OCI-LY7 (cell line): ENCODE data around the gene JMJD4. TPM values are rescaled to one million over a fixed set of nuclear protein-coding genes. Genes with fewer than 3 reads are reported as not detected.

ENCODE experiments used
- BruUV-seq: library from RNA; stranded (reverse); fragments of 400-500 nt; replicated peaks from 2 replicates; lab custom pipeline; 2021; lab: Mats Ljungman, UMichigan
- CTCF ChIA-PET: fragments of 300-600 bp; sonication (Branson Sonifier 250); formaldehyde crosslinking; loops from one replicate; lab custom pipeline; 2022; ENCODE audit warnings: antibody characterized with exemption; ENCODE audit not compliant: unreplicated experiment; lab: Charles Lee
- POLR2A ChIA-PET: fragments of 300-600 bp; sonication (Branson Sonifier 250); formaldehyde crosslinking; loops from one replicate; lab custom pipeline; 2022; ENCODE audit warnings: antibody characterized with exemption; lab: Charles Lee
- DNase-seq: peaks from one replicate; pipeline ENCODE4 v3.0.0-alpha.2; 2015; ENCODE audit warnings: low spot score
- H2AFZ ChIP-seq: fragments of 200-600 bp; sonication (generic), shearing (Covaris generic); 2 replicates; pipeline ENCODE4 v1.6.1; 2014; ENCODE audit warnings: mild to moderate bottlenecking, antibody characterized with exemption, low read length, moderate library complexity
- H3K27ac ChIP-seq: fragments of 200-600 bp; sonication (generic); 2 replicates; pipeline ENCODE4 v1.5.1; 2014; ENCODE audit warnings: mixed run types, low read depth, mild to moderate bottlenecking, moderate library complexity, low read length, inconsistent platforms; ENCODE audit not compliant: poor library complexity, severe bottlenecking
- H3K36me3 ChIP-seq: fragments of 200-600 bp; sonication (generic); 2 replicates; pipeline ENCODE4 v1.6.1; 2014; ENCODE audit warnings: mild to moderate bottlenecking, antibody characterized with exemption, low read length, moderate library complexity, mixed read lengths; ENCODE audit not compliant: insufficient read depth
- H3K4me1 ChIP-seq: fragments of 200-600 bp; sonication (generic); 2 replicates; pipeline ENCODE4 v1.5.1; 2014; ENCODE audit warnings: mild to moderate bottlenecking, low read length; ENCODE audit not compliant: insufficient read depth, poor library complexity, severe bottlenecking
- H3K4me2 ChIP-seq: fragments of 200-600 bp; sonication (generic); 2 replicates; pipeline ENCODE4 v1.6.1; 2014; ENCODE audit warnings: mild to moderate bottlenecking, low read length
- H3K4me3 ChIP-seq: fragments of 200-600 bp; sonication (generic); 2 replicates; pipeline ENCODE4 v1.5.1; 2014; ENCODE audit warnings: mild to moderate bottlenecking, low read depth, low read length; ENCODE audit not compliant: poor library complexity, severe bottlenecking
- H3K79me2 ChIP-seq: fragments of 200-600 bp; sonication (generic); 2 replicates; pipeline ENCODE4 v1.6.1; 2016; ENCODE audit warnings: low read depth, mild to moderate bottlenecking, low read length, moderate library complexity, mixed read lengths; ENCODE audit not compliant: insufficient read depth
- H3K9me2 ChIP-seq: fragments of 200-600 bp; sonication (generic); 2 replicates; pipeline ENCODE4 v1.6.1; 2016; ENCODE audit warnings: mild to moderate bottlenecking, low read length, mixed read lengths; ENCODE audit not compliant: insufficient read depth
- H3K9me3 ChIP-seq: fragments of 200-600 bp; sonication (generic); 2 replicates; pipeline ENCODE4 v1.6.1; 2014; ENCODE audit warnings: mild to moderate bottlenecking, mixed run types, low read length, mixed read lengths
- H4K20me1 ChIP-seq: fragments of 200-600 bp; sonication (generic); 2 replicates; pipeline ENCODE4 v1.6.1; 2014; ENCODE audit warnings: mild to moderate bottlenecking, antibody characterized with exemption, low read length, moderate library complexity, mixed read lengths; ENCODE audit not compliant: insufficient read depth
- EZH2phosphoT487 ChIP-seq: fragments of 200-600 bp; sonication (generic); IDR thresholded peaks from 2 replicates; pipeline ENCODE4 v1.6.1; 2018; ENCODE audit warnings: low read depth, borderline replicate concordance, mild to moderate bottlenecking, mixed run types, antibody characterized with exemption, low read length, moderate library complexity, mixed read lengths
- intact Hi-C: fragments of 100-400 bp; cut with micrococcal nuclease; formaldehyde crosslinking; loops from one replicate; pipeline ENCODE4 v1.10.0; 2022; ENCODE audit not compliant: unreplicated experiment
- total RNA-seq, 2 experiments: library from RNA; depleted of rRNA in 1 of 2; stranded (reverse); fragments of >200 nt in 1 of 2; shearing (Covaris generic) in 1 of 2; gene quantifications; 2 replicates each; pipeline ENCODE4 v1.2.3, GENCODE V29; 2014 to 2022
- TF ChIP-seq, protein P1 (sequence below): fragments of 200-600 bp; sonication (generic); conservative IDR thresholded peaks from 2 replicates; pipeline ENCODE4 v1.5.1; 2014; ENCODE audit warnings: mild to moderate bottlenecking, antibody characterized with exemption, low read length, moderate library complexity, mixed read lengths

Gene JMJD4
- total RNA-seq, 2 experiments from 2014 or later, result 27.8 to 41.8 TPM

DNA sequence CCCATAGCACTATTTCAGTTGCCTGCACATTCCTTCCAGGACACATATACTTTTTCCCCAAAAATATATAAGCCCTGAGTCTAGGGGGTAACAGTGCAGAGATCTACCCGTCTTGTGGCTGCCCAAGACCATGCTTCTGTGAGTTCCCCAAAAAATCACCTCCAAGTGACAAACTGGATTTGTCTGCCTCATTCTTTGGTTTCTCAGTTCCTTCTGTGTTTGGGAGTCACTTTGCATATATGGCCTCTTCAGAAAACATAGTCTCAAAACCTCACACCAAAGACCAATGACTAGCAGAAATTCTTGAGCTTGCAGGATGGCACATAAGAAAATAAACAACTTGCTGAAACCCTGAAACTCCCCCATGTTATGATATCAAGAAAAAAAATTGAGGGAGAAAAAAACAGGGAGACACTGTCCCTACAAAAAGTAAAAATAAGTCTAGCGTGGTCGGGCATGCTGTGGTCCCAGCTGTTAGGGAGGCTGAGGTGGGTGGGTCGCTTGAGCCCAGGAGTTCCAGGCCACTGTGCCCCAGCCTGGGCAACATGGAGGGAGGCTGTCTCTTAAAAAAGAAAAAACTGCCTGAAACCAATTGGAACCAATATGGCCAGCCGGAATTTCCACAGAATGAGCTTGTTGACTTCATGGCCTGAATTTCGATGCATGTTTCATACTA, 8.0 kb downstream of the JMJD4 start:
- DNase-seq, result no peak
- Histone ChIP-seq H2AFZ (no peak overlapping the region), H3K4me1 (peaks cover 31% of the 10 kb centered on the region), H3K4me3 (no peak overlapping the region), H3K79me2 (no peaks in the 10 kb centered on the region), H3K36me3 (peaks cover 11% of the 10 kb centered on the region; the same call in 1 of the 2 replicates), H3K4me2 (peak overlapping the region; percentile 75), H3K9me3 (no peaks in the 10 kb centered on the region), H3K27ac (no peak overlapping the region), H4K20me1 (no peaks in the 10 kb centered on the region), H3K9me2 (no peaks in the 10 kb centered on the region)
- ChIA-PET CTCF (no interaction called here), POLR2A (interaction anchor here (0.7 kb wide), 1 partner anchor 14 kb away, joined by 3 read pairs; no protein-coding TSS in a partner anchor)
- intact Hi-C loops, result loop anchor here (5.0 kb wide), 3 partner anchors 60 to 245 kb away; partner anchors contain the start of gene ZNF678
- BruUV-seq, result no TSS peak
- no peak for TF ChIP-seq EZH2phosphoT487
- TF ChIP-seq, protein P1, sequence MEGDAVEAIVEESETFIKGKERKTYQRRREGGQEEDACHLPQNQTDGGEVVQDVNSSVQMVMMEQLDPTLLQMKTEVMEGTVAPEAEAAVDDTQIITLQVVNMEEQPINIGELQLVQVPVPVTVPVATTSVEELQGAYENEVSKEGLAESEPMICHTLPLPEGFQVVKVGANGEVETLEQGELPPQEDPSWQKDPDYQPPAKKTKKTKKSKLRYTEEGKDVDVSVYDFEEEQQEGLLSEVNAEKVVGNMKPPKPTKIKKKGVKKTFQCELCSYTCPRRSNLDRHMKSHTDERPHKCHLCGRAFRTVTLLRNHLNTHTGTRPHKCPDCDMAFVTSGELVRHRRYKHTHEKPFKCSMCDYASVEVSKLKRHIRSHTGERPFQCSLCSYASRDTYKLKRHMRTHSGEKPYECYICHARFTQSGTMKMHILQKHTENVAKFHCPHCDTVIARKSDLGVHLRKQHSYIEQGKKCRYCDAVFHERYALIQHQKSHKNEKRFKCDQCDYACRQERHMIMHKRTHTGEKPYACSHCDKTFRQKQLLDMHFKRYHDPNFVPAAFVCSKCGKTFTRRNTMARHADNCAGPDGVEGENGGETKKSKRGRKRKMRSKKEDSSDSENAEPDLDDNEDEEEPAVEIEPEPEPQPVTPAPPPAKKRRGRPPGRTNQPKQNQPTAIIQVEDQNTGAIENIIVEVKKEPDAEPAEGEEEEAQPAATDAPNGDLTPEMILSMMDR, result no peak

DNA sequence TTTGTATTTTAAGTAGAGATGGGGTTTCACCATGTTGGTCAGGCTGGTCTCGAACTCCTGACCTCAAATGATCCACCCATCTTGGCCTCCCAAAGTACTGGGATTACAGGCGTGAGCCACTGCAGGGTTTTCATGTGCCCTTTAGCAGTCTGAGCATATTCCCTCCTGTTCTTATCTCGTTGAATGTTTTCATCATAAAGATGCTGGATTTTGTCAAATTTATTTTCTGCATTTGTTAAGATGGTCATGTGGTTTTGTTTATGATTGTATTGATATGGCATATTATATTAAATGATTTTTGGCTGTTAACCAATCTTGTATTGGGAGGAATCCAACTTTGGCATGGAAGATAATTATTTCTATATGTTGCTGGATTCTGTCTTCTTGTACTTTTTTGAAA, 8.8 kb downstream of the JMJD4 start:
- Histone ChIP-seq H2AFZ (no peak overlapping the region), H3K4me1 (peaks cover 31% of the 10 kb centered on the region), H3K27ac (no peak overlapping the region), H3K4me2 (no peak overlapping the region), H4K20me1 (no peaks in the 10 kb centered on the region), H3K9me2 (no peaks in the 10 kb centered on the region), H3K79me2 (no peaks in the 10 kb centered on the region), H3K4me3 (no peak overlapping the region), H3K36me3 (peaks cover 4% of the 10 kb centered on the region; the same call in 1 of the 2 replicates), H3K9me3 (no peaks in the 10 kb centered on the region)
- no TSS peak for BruUV-seq
- DNase-seq, result no peak
- ChIA-PET POLR2A (interaction anchor here (0.7 kb wide), 1 partner anchor 1495 kb away, joined by 7 read pairs; no protein-coding TSS in a partner anchor), CTCF (no interaction called here)
- intact Hi-C loops, result loop anchor here (5.0 kb wide), 3 partner anchors 61 to 244 kb away; partner anchors contain the start of gene ZNF678
- no peak for TF ChIP-seq EZH2phosphoT487
- TF ChIP-seq, protein P1, result no peak

DNA sequence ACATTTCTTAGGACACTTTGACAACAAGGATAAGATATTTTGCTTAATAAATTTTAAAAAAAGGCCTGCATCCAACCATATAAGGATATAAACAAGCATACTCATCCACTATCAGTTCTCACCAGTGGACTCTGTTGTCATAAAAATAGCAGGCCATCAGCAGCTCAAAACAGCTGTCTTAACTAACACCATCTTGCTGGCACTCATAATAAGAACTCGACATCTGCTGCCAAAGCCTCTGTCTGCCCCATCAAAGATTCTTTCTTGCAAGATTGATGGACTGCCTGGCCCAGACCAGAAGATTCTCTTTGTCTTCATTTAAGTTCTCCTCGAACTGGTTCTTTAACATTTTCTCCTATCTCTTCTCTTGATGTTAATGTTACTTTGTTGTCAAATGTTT, 10.1 kb downstream of the JMJD4 start:
- H3K4me1 ChIP-seq, result peaks cover 29% of the 10 kb centered on the region
- H3K9me2 ChIP-seq, result no peaks in the 10 kb centered on the region
- H3K79me2 ChIP-seq, result no peaks in the 10 kb centered on the region
- H3K4me3 ChIP-seq, result no peak overlapping the region
- no TSS peak for BruUV-seq
- no peaks in the 10 kb centered on the region for H3K9me3 ChIP-seq
- intact Hi-C loops, result loop anchor here (5.0 kb wide), 3 partner anchors 62 to 243 kb away; partner anchors contain the start of gene ZNF678
- no peak overlapping the region for H3K4me2 ChIP-seq
- CTCF ChIA-PET, result no interaction called here
- no peak overlapping the region for H2AFZ ChIP-seq
- POLR2A ChIA-PET, result no interaction called here
- no peak overlapping the region for H3K27ac ChIP-seq
- no peaks in the 10 kb centered on the region for H3K36me3 ChIP-seq
- no peaks in the 10 kb centered on the region for H4K20me1 ChIP-seq
- no peak for DNase-seq
- TF ChIP-seq, protein P1, result no peak
- no peak for TF ChIP-seq EZH2phosphoT487
